ENCODE results near the gene PLEKHA3. TPM values are rescaled to one million over a fixed set of nuclear protein-coding genes. Genes with fewer than 3 reads are reported as not detected.
"Not testable (repeated sequence)": the region's sequence is repeated elsewhere in the genome, so short reads cannot be mapped to it uniquely, and the experiment has no call there.

Gene PLEKHA3
- total RNA-seq, 1 experiment from 2014 or later, result 30.5 TPM

- no peak overlapping the region for H3K27ac ChIP-seq (ENCODE audit: low read length)
- POLR2A ChIA-PET, result interaction anchor here (0.6 kb wide), 1 partner anchor 25 kb away, joined by 6 read pairs; no protein-coding TSS in a partner anchor
- DNase-seq (ENCODE audit: low read depth, low spot score), result no peak
- no peaks in the 10 kb centered on the region for H3K27me3 ChIP-seq (ENCODE audit: control insufficient read depth, insufficient read depth, low read length)
- no peak for ATAC-seq
- TF ChIP-seq SIN3A (IDR thresholded peaks at IDR 0.05; ENCODE audit: borderline replicate concordance, insufficient read depth, low read depth, low read length), result no peak
- no peak for TF ChIP-seq TCF7L2 (IDR thresholded peaks at IDR 0.05; ENCODE audit: low read depth, low read length)
- TF ChIP-seq REST (IDR thresholded peaks at IDR 0.05; ENCODE audit: insufficient read depth in 1 of 2, low read depth in 2 of 2, low read length in 1 of 2), result no peak
- no peak for TF ChIP-seq CTCF (IDR thresholded peaks at IDR 0.05)
- TF ChIP-seq POLR2AphosphoS5 (IDR thresholded peaks at IDR 0.05; ENCODE audit: low read depth, low read length), result no peak
- H3K36me3 ChIP-seq (ENCODE audit: control insufficient read depth, insufficient read depth, low read length), result no peaks in the 10 kb centered on the region
- intact Hi-C loops (cut with micrococcal nuclease; ENCODE audit: unreplicated experiment) (no loop called here), in situ Hi-C loops (cut with HindIII; ENCODE audit: low pct_unique_long_range_greater_than_20kb, low sequenced_read_pairs) (no loop called here)
- H3K9me3 ChIP-seq (ENCODE audit: control insufficient read depth, insufficient read depth, low read depth, low read length), result no peaks in the 10 kb centered on the region
- no TSS peak for BruUV-seq (replicated peaks)
- H3K4me1 ChIP-seq (ENCODE audit: control insufficient read depth, insufficient read depth, low read length), result no peaks in the 10 kb centered on the region
- CTCF ChIA-PET, result no interaction called here
- H3K4me3 ChIP-seq (ENCODE audit: low read depth in 2 of 2, low read length in 2 of 2), result no peak overlapping the region
These were observed 22.8 kb upstream of the PLEKHA3 start for GRCh38 chr2:178457390-178457886.

- no TSS peak for BruUV-seq (replicated peaks)
- no peak for ATAC-seq
- Histone ChIP-seq H3K36me3 (ENCODE audit: control insufficient read depth, insufficient read depth, low read length) (no peaks in the 10 kb centered on the region), H3K4me1 (ENCODE audit: control insufficient read depth, insufficient read depth, low read length) (no peaks in the 10 kb centered on the region), H3K27me3 (ENCODE audit: control insufficient read depth, insufficient read depth, low read length) (no peaks in the 10 kb centered on the region), H3K4me3 (ENCODE audit: low read depth in 2 of 2, low read length in 2 of 2) (no peak overlapping the region), H3K9me3 (ENCODE audit: control insufficient read depth, insufficient read depth, low read depth, low read length) (no peaks in the 10 kb centered on the region), H3K27ac (ENCODE audit: low read length) (no peak overlapping the region)
- intact Hi-C loops (cut with micrococcal nuclease; ENCODE audit: unreplicated experiment) (no loop called here), in situ Hi-C loops (cut with HindIII; ENCODE audit: low pct_unique_long_range_greater_than_20kb, low sequenced_read_pairs) (no loop called here)
- no peak for DNase-seq (ENCODE audit: low read depth, low spot score)
- ChIA-PET CTCF (no interaction called here), POLR2A (no interaction called here)
- no peak for TF ChIP-seq POLR2AphosphoS5 (IDR thresholded peaks at IDR 0.05; ENCODE audit: low read depth, low read length)
- TF ChIP-seq TCF7L2 (IDR thresholded peaks at IDR 0.05; ENCODE audit: low read depth, low read length), result no peak
- TF ChIP-seq CTCF (IDR thresholded peaks at IDR 0.05), result no peak
- TF ChIP-seq REST (IDR thresholded peaks at IDR 0.05; ENCODE audit: insufficient read depth in 1 of 2, low read depth in 2 of 2, low read length in 1 of 2), result no peak
- TF ChIP-seq SIN3A (IDR thresholded peaks at IDR 0.05; ENCODE audit: borderline replicate concordance, insufficient read depth, low read depth, low read length), result no peak
These were observed 10.9 kb upstream of the PLEKHA3 start for GRCh38 chr2:178469219-178469849.

GRCh38 chr2:178471313-178471712 lies 8.9 kb upstream of the PLEKHA3 start:
- in situ Hi-C loops (cut with HindIII; ENCODE audit: low pct_unique_long_range_greater_than_20kb, low sequenced_read_pairs); ATAC-seq; intact Hi-C loops (cut with micrococcal nuclease; ENCODE audit: unreplicated experiment); DNase-seq (ENCODE audit: low read depth, low spot score); H3K4me1 ChIP-seq (ENCODE audit: control insufficient read depth, insufficient read depth, low read length); H3K4me3 ChIP-seq (ENCODE audit: low read depth in 2 of 2, low read length in 2 of 2); H3K9me3 ChIP-seq (ENCODE audit: control insufficient read depth, insufficient read depth, low read depth, low read length); CTCF ChIA-PET; H3K27me3 ChIP-seq (ENCODE audit: control insufficient read depth, insufficient read depth, low read length); POLR2A ChIA-PET; H3K36me3 ChIP-seq (ENCODE audit: control insufficient read depth, insufficient read depth, low read length); H3K27ac ChIP-seq (ENCODE audit: low read length); BruUV-seq (replicated peaks): not testable (repeated sequence)
